ENCODE data around the gene USP32. TPM values are rescaled to one million over a fixed set of nuclear protein-coding genes. Genes with fewer than 3 reads are reported as not detected.

Gene USP32
- total RNA-seq, 1 donor from 2014 or later = 37.4 TPM

- no peak overlapping the region for H3K27ac Mint-ChIP-seq (ENCODE audit: unreplicated experiment)
- H3K4me3 Mint-ChIP-seq (ENCODE audit: unreplicated experiment) = no peak overlapping the region
These were observed 24.5 kb upstream of the USP32 start for GRCh38 chr17:60416368-60416925.

GRCh38 chr17:60415146-60415545 is 23.2 kb upstream of the USP32 start:
- H3K27me3 Mint-ChIP-seq (ENCODE audit: unreplicated experiment) = no peaks in the 10 kb centered on the region
- H3K27ac Mint-ChIP-seq (ENCODE audit: unreplicated experiment) = no peak overlapping the region
- no peaks in the 10 kb centered on the region for H3K4me1 Mint-ChIP-seq (ENCODE audit: unreplicated experiment)
- no peaks in the 10 kb centered on the region for H3K9me3 Mint-ChIP-seq (ENCODE audit: unreplicated experiment)
- no peak overlapping the region for H3K4me3 Mint-ChIP-seq (ENCODE audit: unreplicated experiment)
- TF ChIP-seq CTCF (IDR thresholded peaks at IDR 0.05; ENCODE audit: unreplicated experiment) = no peak
- H3K36me3 Mint-ChIP-seq (ENCODE audit: low read depth, unreplicated experiment) = no peaks in the 10 kb centered on the region
- no peak for DNase-seq (ENCODE audit: low spot score)

More at GRCh38 chr17:60416368-60416925, 24.5 kb upstream of the USP32 start:
- Mint-ChIP-seq H3K36me3 (ENCODE audit: low read depth, unreplicated experiment) (no peaks in the 10 kb centered on the region), H3K27me3 (ENCODE audit: unreplicated experiment) (peaks cover 5% of the 10 kb centered on the region), H3K4me1 (ENCODE audit: unreplicated experiment) (peaks cover 3% of the 10 kb centered on the region), H3K9me3 (ENCODE audit: unreplicated experiment) (no peaks in the 10 kb centered on the region)
- DNase-seq (ENCODE audit: low spot score) = no peak
- TF ChIP-seq CTCF (IDR thresholded peaks at IDR 0.05; ENCODE audit: unreplicated experiment) = no peak

- no peaks in the 10 kb centered on the region for H3K4me1 Mint-ChIP-seq (ENCODE audit: unreplicated experiment)
- H3K9me3 Mint-ChIP-seq (ENCODE audit: unreplicated experiment) = no peaks in the 10 kb centered on the region
- no peak for TF ChIP-seq CTCF (IDR thresholded peaks at IDR 0.05; ENCODE audit: unreplicated experiment)
- DNase-seq (ENCODE audit: low spot score) = no peak
- H3K27me3 Mint-ChIP-seq (ENCODE audit: unreplicated experiment) = no peaks in the 10 kb centered on the region
- no peaks in the 10 kb centered on the region for H3K36me3 Mint-ChIP-seq (ENCODE audit: low read depth, unreplicated experiment)
- no peak overlapping the region for H3K4me3 Mint-ChIP-seq (ENCODE audit: unreplicated experiment)
- H3K27ac Mint-ChIP-seq (ENCODE audit: unreplicated experiment) = no peak overlapping the region
These were observed 20.8 kb upstream of the USP32 start for GRCh38 chr17:60412701-60413100.

- H3K9me3 Mint-ChIP-seq (ENCODE audit: unreplicated experiment) = no peaks in the 10 kb centered on the region
- H3K4me1 Mint-ChIP-seq (ENCODE audit: unreplicated experiment) = no peaks in the 10 kb centered on the region
- no peak for DNase-seq (ENCODE audit: low spot score)
- H3K4me3 Mint-ChIP-seq (ENCODE audit: unreplicated experiment) = no peak overlapping the region
- no peaks in the 10 kb centered on the region for H3K36me3 Mint-ChIP-seq (ENCODE audit: low read depth, unreplicated experiment)
- H3K27ac Mint-ChIP-seq (ENCODE audit: unreplicated experiment) = no peak overlapping the region
- no peaks in the 10 kb centered on the region for H3K27me3 Mint-ChIP-seq (ENCODE audit: unreplicated experiment)
- TF ChIP-seq CTCF (IDR thresholded peaks at IDR 0.05; ENCODE audit: unreplicated experiment) = no peak
These were observed 18.1 kb upstream of the USP32 start for GRCh38 chr17:60410001-60410400.

GRCh38 chr17:60406887-60407286 is 15.0 kb upstream of the USP32 start:
- Mint-ChIP-seq H3K27me3 (ENCODE audit: unreplicated experiment) (no peaks in the 10 kb centered on the region), H3K27ac (ENCODE audit: unreplicated experiment) (no peak overlapping the region), H3K4me3 (ENCODE audit: unreplicated experiment) (no peak overlapping the region)

More at GRCh38 chr17:60406887-60407286, 15.0 kb upstream of the USP32 start:
- TF ChIP-seq CTCF (IDR thresholded peaks at IDR 0.05; ENCODE audit: unreplicated experiment) = no peak
- H3K9me3 Mint-ChIP-seq (ENCODE audit: unreplicated experiment) = no peaks in the 10 kb centered on the region
- DNase-seq (ENCODE audit: low spot score) = no peak
- H3K4me1 Mint-ChIP-seq (ENCODE audit: unreplicated experiment) = no peaks in the 10 kb centered on the region
- H3K36me3 Mint-ChIP-seq (ENCODE audit: low read depth, unreplicated experiment) = no peaks in the 10 kb centered on the region
